Inflammatory macrophage treated with lipopolysaccharide for 4 hours (primary cell): ENCODE results near the gene NOC2L.
"Not testable (repeated sequence)": the region's sequence is repeated elsewhere in the genome, so short reads cannot be mapped to it uniquely, and the experiment has no call there.

Experiments used
- DNase-seq: peaks from one replicate; pipeline ENCODE4 v3.0.0-alpha.2; 2020

NOC2L gene

DNA sequence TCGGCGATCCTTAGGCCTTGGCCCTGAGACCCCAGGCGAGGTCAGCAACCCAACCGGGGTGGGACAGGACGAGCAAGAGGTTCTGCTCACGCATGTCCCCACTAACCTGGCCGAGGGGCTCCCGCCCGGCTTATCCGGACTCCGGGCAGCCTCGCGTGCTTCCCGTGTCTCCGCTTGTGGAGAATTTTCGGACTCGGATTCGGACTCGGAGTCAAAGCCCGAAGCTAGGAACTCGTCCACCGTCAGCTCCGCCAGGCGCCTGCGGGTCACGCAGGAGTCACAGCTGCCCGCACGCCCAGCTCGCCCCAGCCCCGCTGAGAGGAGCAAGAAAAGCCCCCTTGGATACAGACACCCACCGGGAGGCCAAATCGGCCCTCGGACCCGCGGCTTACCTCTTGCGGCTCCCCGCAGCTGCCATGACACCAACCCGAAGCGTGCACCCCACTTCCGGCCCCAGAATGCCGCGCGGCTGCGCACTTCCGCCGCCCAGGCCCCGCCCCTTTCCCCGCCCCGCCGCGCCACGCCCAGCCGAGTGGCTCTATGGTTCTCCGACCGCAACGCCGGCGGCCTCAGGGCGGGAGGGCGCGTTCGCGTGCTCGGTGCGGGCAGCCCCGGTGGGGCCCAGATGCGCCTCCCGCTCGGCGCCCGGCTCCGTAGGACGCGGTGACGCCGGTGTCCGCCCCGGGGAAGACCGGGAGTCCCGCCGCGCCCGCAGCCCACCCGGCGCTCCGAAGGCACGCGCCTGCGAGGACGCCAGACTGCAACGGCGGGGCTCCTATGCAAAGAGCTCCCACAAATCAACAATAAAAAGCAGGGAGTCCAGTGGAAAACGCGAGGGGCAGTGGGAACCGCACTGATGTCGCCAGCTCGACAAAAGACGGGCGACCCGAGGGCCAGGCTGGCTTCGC, at the start of gene NOC2L:
NOC2L (minus strand) TSS at position 434 of the 908 bp plus-strand sequence; CDS start at position 418, 16 bp downstream.
- DNase-seq, result peak; percentile 88

DNA sequence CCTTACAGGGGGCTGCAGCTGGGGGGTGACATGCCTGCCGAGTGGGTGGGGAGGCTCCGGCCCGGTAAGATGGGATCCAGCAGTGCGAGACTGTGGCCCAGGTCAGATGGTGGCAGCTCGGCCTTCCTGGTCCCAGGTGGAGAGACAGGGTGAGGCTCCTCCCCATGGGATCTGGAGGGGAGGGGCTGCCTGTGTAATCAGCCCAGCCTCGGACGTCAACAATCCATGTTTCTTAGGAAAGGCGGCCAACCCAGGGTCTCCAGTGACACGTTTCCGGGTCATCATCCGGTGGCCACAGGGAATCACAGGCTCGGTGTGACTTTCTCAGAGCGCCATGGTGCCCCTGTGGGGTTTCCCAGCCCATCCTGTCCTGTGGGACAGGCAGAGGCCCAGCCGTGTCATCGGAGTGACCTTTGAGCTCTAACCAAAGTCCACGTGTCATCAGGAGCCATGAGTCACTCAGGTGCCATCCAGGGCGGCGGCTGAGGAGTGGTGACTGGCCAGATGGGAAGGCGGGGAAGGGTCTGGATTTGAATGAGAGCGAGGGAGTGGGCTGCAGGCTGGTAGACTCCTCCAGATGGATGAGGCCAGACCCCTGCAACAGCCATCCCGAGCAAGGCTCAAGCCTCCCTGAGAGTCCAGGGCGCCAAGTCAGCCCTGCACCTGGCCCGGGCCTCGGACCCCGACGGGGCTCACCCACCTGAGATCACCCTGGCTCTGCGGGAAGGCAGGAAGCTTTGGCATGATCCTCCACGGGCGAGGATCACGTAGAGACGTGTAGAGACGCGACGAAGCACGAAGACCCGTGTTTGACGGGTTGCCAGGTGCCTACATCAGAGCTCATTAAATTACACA, 47.5 kb upstream of the NOC2L start:
- no peak for DNase-seq

DNA sequence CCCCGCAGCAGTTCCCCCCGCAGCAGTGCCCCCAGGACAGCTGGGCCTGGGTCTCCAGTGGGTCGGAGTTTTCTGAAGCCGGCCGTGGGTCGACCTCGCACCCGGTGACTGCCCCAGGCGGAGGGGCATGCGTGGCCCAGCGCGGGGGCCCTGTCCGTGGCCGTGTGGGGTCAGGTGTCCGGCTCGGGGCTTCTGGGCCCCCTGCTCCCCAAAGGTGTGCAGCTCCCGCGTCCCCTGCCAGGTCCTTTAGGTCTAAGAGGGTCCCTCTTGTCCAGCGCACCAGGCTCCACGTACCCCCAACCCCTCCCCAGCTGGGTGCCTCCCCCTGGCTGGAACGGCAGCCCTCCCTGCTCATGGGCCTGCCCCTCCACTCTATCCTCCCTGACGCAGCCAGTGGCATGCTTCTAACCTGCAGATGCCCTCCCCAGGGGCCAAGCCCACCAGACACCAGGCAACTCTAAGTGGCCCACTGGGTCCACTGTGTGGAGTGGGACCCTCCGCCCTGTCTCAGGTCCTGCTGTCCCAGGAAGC, 46.8 kb upstream of the NOC2L start:
- DNase-seq, result no peak

DNA sequence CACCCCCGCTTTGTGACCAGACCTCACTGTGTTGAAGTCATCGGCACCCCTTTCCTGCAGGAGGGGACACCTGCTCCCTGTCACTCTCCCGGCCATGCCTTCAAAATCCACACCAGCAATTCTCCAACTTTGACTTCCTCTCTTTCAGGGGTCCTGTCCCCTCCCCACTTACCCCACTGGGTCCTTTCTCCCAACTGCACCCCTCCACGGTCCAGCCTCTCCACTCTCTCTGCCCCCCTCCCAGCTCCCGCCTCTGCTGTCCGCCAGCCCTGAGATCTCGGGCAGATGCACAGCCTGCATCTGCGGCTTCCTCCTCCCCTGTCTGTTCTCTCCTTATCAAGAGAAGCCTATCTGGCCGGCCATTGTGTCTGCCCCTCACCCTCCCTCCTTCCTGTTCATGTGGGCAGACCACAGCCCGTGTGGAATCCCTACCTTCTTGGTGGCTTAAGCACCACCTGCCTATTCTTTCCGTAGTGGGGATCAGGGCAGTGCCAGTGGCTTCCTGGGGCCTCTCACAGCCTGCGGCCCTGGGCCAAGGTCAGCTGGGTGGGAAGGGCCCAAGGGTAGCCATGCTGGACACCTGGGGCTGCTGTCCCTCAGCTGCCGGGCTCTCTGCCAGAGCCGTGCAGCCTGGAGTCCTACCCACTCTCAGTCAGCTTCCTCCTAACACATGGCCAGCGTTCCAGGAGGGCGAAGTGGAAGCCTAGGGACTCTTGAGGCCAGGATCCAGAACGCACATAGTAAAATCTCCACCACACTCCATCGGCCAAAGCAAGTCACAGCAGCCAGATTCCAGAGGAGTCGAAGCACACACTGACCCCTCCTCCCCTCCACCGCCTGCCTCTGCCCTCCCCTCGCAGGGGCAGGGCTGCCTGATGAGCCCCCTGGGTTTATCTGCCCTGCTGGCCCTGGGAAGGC, 46.0 kb upstream of the NOC2L start:
- no peak for DNase-seq

DNA sequence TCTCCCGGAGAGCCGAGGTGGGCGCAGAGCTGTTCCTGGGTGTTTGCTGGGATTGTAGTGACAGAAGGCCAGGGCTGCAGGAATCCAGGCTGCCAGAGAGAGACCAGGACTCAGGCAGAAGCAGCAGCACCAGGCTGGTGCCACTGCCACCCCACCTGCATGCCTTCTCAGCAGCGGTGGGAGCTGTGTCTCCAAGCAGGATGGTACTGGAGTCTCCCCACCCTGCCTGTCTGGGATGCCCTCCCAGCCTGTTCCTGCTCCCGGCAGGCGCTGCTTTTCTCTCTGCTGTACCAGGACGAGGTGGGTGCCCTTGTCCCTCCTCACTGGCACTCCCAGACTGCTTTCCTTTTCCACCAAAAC, 45.3 kb upstream of the NOC2L start:
- no peak for DNase-seq

DNA sequence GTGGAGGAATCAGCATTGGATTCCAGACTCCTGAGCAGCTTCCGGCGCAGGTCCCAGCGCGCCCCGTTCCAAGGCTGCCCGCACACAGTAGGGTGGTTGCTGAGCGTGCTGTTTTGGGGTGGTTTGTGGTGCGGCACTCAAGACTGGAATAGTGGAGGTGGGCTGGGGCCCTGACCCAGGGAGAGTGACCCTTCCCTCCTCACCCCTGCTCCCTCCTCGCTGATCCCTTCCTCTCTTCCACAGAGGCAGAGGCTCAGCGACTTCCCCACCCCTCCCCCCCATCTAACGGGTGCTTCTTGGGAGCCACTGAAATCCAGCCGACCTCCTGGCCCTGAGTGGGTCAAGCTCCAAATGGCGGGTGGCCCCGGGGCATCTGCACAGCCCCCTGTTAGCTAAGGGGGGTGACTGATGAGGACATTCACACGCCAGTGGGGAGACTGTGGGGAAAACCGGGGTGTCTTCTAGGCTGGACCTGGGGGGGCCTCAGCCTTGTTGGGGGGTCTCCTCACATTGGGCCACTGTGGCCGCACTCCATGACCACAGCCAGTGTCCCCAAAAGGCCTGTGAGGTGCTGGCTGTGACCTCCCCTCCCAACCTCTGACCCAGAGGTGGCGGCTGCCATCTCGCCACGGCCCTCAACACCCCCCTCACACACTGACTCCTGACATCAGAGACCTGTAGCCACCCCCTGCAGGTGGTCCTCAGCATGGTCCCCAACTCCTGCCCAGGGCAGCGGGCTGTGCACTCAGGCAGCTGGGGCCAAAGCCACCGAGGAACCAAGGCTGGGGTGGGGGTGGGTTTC, 44.8 kb upstream of the NOC2L start:
- no peak for DNase-seq

DNA sequence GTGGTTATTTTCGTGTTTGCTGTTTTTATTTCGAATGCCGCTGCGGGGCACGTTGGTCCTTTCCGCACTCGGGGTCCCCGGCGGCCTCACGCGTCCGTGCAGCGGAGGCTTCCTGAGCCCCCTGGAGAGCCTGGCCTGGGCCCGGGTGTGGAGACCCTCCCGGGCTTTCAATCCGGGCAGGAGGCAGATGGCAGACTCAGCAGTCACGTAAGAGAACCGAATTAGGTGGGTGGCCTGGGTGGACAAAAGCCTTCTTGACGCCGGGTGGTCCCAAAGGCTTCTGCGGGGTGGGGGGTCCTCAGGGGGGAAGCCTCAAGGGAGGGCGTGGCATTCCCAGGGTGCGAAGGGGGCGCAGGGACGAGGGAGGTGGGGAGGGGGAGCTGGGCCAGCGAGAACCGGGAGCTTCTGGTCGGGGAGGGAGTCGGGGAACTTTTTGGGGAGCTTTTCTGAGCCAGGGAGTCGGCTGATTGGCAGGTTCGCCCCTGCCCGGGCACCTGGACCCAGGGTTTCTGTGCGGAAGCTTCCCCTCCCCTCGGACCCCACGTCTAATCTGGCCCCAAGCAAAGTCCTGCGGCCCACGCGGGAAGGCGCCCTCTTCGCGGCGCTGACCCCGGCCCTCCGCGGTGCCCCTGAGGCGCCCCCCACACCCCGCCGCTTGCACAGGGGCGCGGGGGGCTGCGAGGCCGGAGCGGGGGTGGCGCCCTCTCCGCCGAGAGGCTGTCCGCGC, 42.2 kb upstream of the NOC2L start:
- no peak for DNase-seq

DNA sequence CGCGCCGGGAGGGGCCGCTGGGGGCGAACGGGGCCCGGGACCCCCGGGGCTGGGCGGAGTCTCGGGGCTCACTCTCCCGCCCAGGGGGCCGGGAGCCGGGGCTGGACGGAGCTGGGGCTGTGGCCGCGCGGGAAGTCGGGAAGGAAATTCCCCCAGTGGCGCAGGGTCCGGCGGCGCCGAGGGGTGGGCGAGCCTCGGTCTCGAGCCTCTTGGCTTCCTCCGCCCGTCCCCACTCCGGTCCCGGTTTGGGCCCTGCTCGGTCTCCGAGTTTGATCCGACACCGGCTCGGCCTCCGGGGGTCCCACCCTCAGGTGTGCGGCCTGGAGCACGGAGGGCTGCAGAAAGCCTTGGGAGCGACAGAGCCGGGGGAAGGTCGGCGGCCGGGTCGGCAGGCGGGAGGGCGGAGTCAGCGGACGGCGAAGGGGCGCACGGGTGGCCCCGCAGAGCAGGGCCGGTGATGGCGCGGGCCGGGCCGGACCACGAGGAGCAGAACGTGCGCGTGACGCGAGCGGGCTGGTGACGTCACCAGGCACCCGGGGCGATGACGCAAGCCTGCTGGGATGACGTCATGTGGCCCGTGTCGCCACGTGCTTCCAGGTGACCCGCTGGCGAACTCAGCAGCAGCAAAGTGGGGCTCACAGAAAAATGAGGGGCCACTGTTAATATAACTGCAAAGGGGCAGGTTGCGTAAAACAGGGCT, 41.5 kb upstream of the NOC2L start:
- DNase-seq, result peak; percentile 83

DNA sequence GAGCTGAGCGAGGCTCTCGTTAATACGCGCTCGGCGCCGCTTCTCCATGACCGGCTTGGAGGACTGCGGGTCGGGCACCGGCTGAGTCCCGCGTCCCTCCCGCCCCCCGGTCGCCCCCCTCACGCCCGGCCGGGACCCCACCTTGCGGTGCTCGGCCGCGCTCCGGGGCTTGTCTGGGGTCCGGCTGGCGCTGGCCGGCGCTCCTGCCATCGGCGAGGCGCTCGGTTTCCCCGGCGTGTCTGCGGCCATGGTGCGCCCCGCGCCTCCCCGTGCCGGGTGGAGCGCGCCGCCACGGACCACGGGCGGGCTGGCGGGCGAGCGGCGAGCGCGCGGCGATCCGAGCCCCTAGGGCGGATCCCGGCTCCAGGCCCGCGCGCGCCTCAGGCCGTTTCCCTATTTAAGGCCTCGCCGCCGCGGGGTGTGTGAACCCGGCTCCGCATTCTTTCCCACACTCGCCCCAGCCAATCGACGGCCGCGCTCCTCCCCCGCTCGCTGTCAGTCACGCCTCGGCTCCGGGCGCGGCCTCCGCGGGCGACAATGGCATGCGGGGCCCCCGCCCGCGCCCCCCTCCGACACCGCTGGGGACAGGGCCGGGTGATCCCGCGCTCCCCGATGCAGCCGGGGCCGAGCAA, 40.8 kb upstream of the NOC2L start, which contains the start of gene HES4:
HES4 (minus strand) TSS at position 373 of the 632 bp plus-strand sequence; CDS start at position 249, 124 bp downstream.
- DNase-seq, result peak; percentile 95

DNA sequence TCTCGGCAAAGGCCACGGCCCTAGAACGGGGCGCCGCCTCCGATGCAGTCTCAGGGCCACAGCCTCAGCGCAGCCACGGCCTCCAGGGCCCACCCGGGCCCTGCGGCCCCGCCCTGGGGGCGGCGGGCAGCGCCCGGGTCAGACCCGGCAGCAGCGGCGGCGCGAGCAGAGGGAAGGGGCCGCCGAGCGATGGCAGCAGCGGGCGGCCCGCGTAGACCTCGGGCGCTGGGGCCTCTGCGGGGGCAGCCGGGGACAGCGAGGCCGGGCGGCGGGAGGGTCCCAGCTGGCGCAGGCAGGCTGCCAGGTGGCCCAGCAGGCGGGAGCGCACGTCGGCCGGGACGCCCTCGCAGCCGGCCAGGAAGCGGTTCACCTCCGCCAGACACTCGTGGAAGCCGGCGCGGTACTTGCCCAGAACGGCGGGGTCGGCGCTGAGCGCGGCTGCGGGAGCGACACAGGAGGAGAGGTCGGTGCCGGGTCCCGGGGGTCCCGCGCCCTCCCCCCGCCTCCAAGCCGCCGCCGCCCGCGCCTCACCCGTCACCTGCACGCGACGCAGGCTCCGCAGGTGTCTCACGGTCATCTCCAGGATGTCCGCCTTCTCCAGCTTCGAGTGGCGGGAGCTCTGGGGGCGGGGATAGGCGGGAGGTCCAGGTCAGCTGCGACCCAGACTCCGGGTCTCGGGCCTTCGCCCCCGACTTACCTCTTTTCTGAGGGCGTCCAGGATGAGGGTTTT, 40.1 kb upstream of the NOC2L start:
- no peak for DNase-seq

DNA sequence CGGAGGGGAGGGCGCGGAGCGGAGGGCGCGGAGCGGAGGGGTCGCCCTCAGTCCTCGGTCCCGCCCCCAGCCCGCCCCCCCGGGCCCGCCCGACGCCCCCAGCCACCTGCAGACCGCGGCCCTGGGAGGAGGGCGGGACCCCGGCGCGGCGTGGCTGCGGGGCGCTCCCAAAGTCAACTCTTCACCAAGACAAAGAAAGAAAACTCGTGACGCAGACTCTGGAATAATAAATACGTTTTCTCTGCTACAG, 39.6 kb upstream of the NOC2L start:
- DNase-seq, result no peak

DNA sequence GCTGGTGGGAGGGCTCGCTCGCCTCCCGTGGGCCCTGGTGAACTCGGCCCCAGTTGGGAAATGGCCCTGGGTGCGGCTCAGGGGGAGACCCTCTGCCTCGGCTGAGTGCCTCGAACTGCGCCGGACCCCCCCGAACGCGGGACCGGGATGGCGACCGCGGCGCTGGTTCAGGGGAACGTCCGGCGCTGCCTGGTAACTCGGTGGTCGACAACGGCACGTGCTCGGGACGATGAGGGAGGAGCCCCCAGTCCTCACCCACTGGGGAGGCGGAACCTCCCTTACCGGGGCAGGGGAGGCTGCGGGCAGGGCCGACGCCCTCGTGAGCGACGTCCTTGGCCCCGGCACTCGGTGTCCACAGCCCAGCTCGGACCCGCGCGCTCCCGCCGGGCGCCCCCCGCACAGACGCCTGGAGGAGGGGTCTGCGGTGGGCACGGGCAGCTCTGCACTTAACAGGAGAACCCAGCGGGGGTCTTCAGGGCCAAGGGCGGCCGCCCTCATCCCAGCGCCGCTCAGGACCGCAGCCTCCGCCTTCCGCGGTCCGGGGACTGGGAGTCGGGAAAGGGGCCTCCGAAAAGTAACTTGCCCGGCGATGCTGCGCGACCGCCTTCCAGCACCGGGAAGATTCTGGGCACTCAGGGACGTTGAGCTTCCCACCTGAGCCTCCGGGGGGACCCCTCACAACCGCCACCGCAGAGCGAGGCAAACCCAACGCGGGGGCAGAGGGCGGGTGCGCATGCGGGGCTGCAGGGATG, 39.1 kb upstream of the NOC2L start:
- DNase-seq, result no peak

DNA sequence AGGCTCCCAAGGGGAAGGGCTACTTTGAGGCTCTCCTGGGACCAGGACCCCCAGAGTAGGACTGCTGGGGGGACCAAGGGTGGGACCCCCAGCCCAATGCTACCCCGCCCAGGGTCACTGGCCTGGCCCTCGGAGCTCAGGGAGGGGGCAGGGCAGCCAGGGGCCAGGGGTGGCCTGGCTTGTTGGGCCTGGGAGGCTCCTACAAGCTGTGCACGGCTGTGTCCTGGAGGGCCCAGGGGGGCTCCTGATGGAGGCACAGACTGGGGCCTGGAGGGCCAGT, 38.6 kb upstream of the NOC2L start:
- no peak for DNase-seq

DNA sequence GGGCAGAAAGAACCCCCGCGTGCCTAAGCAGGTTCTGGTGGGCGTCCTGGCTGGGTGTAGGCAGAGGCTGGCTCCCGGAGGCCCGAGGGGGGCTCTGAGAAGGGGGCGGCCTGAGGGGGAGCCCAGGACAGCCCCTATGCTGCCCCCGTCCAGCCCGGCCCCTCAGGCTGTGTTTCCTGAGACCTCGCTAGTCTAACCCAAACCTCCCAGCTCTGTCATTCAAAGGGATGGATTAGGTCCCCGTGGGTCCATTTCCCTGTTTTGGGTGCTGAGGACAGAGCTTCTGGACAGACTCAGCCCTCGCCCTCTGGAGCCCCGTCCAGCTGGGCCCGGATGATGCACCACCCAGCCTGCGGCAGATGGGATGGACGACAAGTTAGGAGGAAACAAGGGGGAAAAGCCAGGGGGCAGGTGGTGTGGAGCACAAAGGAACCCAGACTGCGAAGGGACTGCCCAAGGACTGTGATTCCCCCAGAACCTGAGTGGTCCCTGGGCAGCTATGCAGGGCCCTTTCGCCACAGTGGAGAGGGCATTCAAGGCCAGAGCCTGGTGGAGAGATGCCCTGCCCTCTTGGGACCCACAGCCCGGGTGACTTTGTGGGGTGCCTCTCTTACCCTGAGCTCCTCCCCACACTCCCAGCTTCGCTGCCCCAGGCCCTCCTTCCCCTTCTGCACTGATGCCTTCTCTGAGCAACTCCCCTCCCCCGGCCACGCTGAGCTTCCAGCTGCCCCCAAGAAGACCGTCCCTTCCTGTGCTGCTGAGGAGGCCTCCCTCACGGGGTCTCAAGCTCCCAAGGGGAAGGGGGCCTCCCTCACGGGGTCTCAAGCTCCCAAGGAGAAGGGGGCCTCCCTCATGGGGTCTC, 38.0 kb upstream of the NOC2L start:
- no peak for DNase-seq

DNA sequence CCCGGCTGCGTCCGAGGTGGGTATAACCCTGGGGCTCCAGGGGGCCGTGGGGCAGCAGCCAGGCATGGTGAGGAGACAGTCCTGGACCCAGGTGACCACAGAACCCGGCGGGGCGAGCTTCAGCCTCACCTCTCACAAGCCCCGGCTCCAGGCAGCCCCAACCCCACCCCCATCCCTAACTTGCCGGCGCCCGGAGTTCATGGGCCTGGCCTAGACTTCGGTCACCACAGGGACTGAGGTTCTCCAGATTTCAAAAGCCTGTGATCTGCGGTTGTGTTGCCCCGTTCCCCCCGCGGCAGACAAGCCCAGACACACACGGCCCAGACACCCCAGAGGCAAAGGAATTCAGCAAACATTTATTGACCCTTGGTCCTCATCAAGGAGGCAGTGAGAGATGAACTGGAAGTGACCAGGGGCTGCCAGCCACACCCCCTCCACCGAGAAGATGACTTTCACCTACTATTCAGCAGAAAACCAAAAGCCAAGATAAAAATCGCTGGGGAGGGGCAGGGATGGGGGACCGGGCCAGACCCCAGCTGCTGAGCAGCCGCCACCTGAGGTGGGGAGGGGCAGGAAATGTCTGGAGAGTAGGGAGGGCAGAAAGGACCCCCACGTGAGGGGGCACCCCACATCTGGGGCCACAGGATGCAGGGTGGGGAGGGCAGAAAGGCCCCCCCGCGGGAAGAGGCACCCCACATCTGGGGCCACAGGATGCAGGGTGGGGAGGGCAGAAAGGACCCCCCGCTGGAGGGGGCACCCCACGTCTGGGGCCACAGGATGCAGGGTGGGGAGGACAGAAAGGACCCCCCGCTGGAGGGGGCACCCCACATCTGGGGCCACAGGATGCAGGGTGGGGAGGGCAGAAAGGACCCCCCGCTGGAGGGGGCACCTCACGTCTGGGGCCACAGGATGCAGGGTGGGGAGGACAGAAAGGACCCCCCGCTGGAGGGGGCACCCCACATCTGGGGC, 36.9 kb upstream of the NOC2L start:
- DNase-seq, result no peak

DNA sequence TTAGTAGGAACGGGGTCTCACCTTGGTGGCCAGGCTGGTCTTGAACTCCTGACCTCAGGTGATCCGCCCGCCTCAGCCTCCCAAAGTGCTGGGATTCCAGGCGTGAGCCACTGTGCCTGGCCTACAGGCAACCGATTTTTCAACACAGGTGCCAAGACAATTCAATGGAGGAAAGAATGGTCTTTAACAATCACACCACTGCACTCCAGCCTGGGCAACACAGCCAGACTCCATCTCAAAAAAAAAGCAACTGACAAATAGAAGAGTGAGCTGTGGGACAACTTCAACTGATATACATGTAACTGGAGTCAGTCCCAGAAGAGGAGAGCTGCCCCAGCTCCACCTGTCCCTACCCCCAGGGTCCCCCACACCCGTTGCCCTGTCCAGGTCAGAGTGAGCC, 35.5 kb upstream of the NOC2L start:
- DNase-seq, result not testable (repeated sequence)
